Ovary (tissue), 9 donors: ENCODE measurements around the gene ABCA4. TPM values are rescaled to one million over a fixed set of nuclear protein-coding genes. Genes with fewer than 3 reads are reported as not detected.

Source experiments
- DNase-seq, 5 donors: peaks; one replicate each; pipeline ENCODE4 v3.0.0-alpha.2; 2019 to 2020
- H3K27ac ChIP-seq, 2 donors: fragments of 200-600 bp; one replicate each; pipeline versions ENCODE4 v1.5.1 to v1.8.0; 2019 to 2022
- H3K27me3 ChIP-seq: fragments of 200-600 bp; one replicate; pipeline ENCODE4 v1.8.0; 2022
- H3K36me3 ChIP-seq: fragments of 200-600 bp; sonication (generic); one replicate; pipeline ENCODE4 v1.5.1; 2019
- H3K4me1 ChIP-seq: one replicate; pipeline ENCODE4 v1.8.1; 2013; ENCODE audit warnings: mild to moderate bottlenecking, moderate library complexity; ENCODE audit not compliant: insufficient read depth
- H3K4me3 ChIP-seq: fragments of 200-600 bp; sonication (generic); one replicate; pipeline ENCODE4 v1.5.1; 2017
- H3K9me3 ChIP-seq, 2 donors: fragments of 200-600 bp in 1 of 2; sonication (generic) in 1 of 2; one replicate each; pipeline versions ENCODE4 v1.5.1 to v1.8.1; 2013 to 2019; ENCODE audit warnings: mild to moderate bottlenecking in 1 of 2, moderate library complexity in 1 of 2
- EP300 ChIP-seq: sonication (generic); formaldehyde crosslinking; IDR thresholded peaks from one replicate; pipeline ENCODE4 v1.6.1; 2017; ENCODE audit warnings: antibody characterized with exemption
- POLR2A ChIP-seq: fragments of 450-650 bp; IDR thresholded peaks from one replicate; pipeline ENCODE4 v1.6.1; 2017; ENCODE audit warnings: antibody characterized with exemption, mild to moderate bottlenecking, moderate library complexity
- WGBS, 3 donors: extraction: QIAGEN DNeasy Blood & Tissue Kit in 1 of 3; methylation state at CpG; one replicate each; pipeline versions ENCODE4 v1.1.5 to v1.1.7; 2013 to 2017; 5-methylcytosine and 5-hydroxymethylcytosine counted together
- intact Hi-C, 4 donors: fragments of 100-400 bp; cut with DNase I; formaldehyde crosslinking; loops; one replicate each; pipeline versions ENCODE4 v1.11.0 to v1.15.1; 2022 to 2023
- polyA plus RNA-seq, 2 donors: library from polyadenylated mRNA; stranded (reverse); fragments of 200-250 nt in 1 of 2; fragments of 350-450 nt in 1 of 2; fragmentation: Illumina TruSeq in 1 of 2; extraction: RNeasy Lipid Tissue Mini Kit (QIAGEN cat#74804) in 1 of 2; gene quantifications; one replicate each; pipeline ENCODE4 v1.2.3, GENCODE V29; 2013 to 2014
- total RNA-seq, 7 donors: library from RNA; depleted of rRNA in 2 of 7; stranded (reverse); fragments of >200 nt in 2 of 7; fragmentation: NEBNext Ultra II Directional in 3 of 7; extraction: Animal tissue kit (Norgen Biotek cat#: 25700) in 3 of 7; gene quantifications; one replicate each; pipeline versions ENCODE4 v1.1.0 to v1.2.4, GENCODE V29; 2016 to 2023
- TF ChIP-seq, protein P1 (sequence below), 3 donors: fragments of 450-650 bp in 2 of 3; fragments of 200-600 bp in 1 of 3; IDR thresholded peaks; one replicate each; pipeline versions ENCODE4 v1.5.1 to v1.8.0; 2016 to 2022; ENCODE audit warnings: antibody characterized with exemption in 3 of 3, mild to moderate bottlenecking in 1 of 3
- donor health status: DM: no; HTN: no; CAD: no; lungs with moderate emphysema.
- donor health status: DM: no; HTN: no; CAD: no.
- donor health status: Bipolar disorder and iron deficiency.
- donor health status: DM: yes; HTN: yes; CAD: no.
- donor health status: DM: no; HTN: no; CAD: no.
- donor health status: DM: yes; HTN: yes; CAD: no.

The ABCA4 gene
- total and polyA plus RNA-seq, 9 donors: 0.12 to 3.1 (median 0.35) TPM

DNA sequence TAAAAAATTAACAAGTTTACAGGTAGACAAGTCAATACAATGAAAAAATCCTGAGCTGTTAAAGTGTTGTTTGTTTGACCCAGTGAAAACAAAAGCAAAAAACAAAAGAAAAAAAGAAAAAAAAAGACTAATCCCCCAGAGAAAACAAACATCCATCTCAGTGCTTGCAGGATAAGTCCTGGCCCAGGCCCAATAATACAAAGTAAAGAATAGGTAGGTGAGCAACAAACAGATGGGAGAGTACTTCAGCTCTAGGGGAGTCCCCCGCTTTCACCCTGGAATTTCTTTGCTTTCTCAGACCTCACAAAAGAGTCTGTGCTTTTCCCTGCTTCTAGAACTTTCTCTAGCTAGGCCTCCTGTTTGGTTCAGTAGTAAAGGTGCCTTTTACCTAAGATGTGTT is 70.3 kb downstream of the ABCA4 start:
- Histone ChIP-seq H3K27me3 (no peaks in the 10 kb centered on the region), H3K4me1 (no peaks in the 10 kb centered on the region), H3K4me3 (no peak overlapping the region), H3K36me3 (no peaks in the 10 kb centered on the region), H3K27ac (no peak overlapping the region), H3K9me3 (no peaks in the 10 kb centered on the region)
- WGBS, 3 donors: 96 to 97% (median 97%) methylated on average over 1 of the region's 1 CpG
- TF ChIP-seq POLR2A: no peak
- TF ChIP-seq EP300: no peak
- TF ChIP-seq, protein P1, sequence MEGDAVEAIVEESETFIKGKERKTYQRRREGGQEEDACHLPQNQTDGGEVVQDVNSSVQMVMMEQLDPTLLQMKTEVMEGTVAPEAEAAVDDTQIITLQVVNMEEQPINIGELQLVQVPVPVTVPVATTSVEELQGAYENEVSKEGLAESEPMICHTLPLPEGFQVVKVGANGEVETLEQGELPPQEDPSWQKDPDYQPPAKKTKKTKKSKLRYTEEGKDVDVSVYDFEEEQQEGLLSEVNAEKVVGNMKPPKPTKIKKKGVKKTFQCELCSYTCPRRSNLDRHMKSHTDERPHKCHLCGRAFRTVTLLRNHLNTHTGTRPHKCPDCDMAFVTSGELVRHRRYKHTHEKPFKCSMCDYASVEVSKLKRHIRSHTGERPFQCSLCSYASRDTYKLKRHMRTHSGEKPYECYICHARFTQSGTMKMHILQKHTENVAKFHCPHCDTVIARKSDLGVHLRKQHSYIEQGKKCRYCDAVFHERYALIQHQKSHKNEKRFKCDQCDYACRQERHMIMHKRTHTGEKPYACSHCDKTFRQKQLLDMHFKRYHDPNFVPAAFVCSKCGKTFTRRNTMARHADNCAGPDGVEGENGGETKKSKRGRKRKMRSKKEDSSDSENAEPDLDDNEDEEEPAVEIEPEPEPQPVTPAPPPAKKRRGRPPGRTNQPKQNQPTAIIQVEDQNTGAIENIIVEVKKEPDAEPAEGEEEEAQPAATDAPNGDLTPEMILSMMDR (IDR thresholded peaks at IDR 0.05): no peak
- DNase-seq: no peak
- intact Hi-C loops: no loop called here

DNA sequence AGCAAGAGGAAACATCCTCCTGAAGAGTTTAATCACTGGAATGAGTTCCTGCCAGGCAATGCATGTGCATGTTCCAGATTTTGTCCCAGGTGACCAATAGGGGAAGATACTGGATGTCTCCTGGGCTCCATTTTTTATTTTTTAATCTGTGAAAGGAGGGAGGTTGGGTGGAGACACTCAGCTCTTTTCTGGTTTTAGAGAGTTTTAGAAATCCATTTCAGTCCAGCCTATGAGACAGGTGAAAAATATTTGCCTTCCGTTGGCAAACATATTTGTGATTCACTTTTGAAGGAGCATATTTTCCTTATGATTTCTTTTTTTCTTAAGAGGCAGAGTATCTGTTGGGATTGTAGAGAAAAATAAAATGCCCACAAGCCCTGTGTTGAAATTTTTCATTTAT is 70.7 kb downstream of the ABCA4 start:
- no peaks in the 10 kb centered on the region for H3K4me1 ChIP-seq
- H3K27ac ChIP-seq: no peak overlapping the region
- WGBS, 3 donors: 43 to 60% (median 51%) methylated on average over 1 of the region's 1 CpG

DNA sequence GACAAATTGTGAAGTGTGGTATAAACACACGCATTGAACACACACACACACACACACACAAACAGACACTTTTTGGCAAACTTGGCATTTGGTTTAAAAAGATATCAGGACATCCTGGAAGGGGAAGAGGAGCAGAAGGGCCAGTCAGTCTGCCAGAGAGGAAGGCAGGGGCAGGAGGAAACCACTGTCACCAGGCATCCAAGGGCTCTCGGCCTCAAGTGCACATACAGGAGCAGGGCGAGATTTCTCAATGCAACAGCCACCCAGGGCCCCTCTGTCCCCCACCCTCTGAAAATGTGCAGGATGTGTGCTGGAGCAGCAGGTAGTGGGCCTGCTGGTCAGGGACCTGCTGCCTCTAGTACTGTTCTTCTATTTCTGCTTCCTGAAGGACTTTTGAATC is 71.2 kb downstream of the ABCA4 start:
- intact Hi-C loops: loop anchor here in 1 of 4 donors (5.0 kb wide), 1 partner anchor 288 kb away; no protein-coding TSS in a partner anchor
- Histone ChIP-seq H3K4me3 (no peak overlapping the region), H3K9me3 (no peaks in the 10 kb centered on the region), H3K27ac (no peak overlapping the region), H3K4me1 (no peaks in the 10 kb centered on the region), H3K27me3 (no peaks in the 10 kb centered on the region), H3K36me3 (no peaks in the 10 kb centered on the region)
- DNase-seq: no peak
- TF ChIP-seq POLR2A (no peak), EP300 (no peak)
- TF ChIP-seq, protein P1 (IDR thresholded peaks at IDR 0.05): no peak
- WGBS, 3 donors: 73 to 93% (median 89%) methylated on average over 3 of the region's 3 CpGs

More for the DNA sequence above, 70.7 kb downstream of the ABCA4 start:
- TF ChIP-seq EP300: no peak
- TF ChIP-seq POLR2A: no peak
- TF ChIP-seq, protein P1 (IDR thresholded peaks at IDR 0.05): no peak
- H3K9me3 ChIP-seq: no peaks in the 10 kb centered on the region
- H3K36me3 ChIP-seq: no peaks in the 10 kb centered on the region
- no peaks in the 10 kb centered on the region for H3K27me3 ChIP-seq
- intact Hi-C loops: no loop called here
- DNase-seq: no peak
- H3K4me3 ChIP-seq: no peak overlapping the region

DNA sequence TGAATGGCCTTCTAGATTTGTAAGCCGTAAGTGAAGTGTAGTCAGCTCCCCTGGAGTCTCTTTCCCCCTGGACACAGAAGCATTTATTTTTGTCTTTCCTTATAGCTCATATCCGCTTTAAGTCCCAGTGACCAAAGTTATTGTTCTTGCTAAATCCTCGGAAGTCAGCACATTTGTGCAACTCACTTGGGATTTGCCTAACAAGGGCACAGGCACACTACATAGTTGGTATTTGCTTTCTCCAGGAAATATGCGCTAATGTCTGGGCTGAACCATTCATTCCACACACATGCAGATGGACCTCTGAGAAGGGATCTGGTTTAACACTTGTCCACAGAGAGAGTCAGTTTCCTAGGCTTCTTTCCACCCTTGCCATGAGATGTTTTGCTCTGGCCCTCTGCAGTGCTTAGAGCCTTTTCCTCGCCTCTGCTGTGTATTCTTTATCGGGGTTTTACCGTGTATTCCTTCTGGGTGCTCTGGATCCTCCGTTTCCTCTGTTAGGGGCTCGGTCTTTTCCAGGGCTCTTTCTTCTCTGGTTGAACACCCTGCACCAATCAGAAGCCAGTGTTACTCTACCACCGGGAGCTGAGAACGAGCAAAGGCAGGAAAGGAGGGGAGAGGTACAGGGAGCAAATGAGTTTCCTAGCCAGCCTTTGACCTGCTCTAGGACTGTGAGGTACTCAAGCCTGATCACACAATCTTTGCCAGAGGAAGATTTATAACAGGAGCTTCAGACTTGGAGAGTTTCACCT is 72.4 kb downstream of the ABCA4 start:
- Histone ChIP-seq H3K9me3 (no peaks in the 10 kb centered on the region), H3K4me3 (no peak overlapping the region), H3K27me3 (no peaks in the 10 kb centered on the region), H3K36me3 (no peaks in the 10 kb centered on the region), H3K4me1 (peaks cover 2% of the 10 kb centered on the region), H3K27ac (no peak overlapping the region)
- TF ChIP-seq, protein P1 (IDR thresholded peaks at IDR 0.05): no peak
- TF ChIP-seq EP300 (no peak), POLR2A (no peak)
- intact Hi-C loops: loop anchor here in 1 of 4 donors (5.0 kb wide), 1 partner anchor 289 kb away; no protein-coding TSS in a partner anchor
- 79 to 84% (median 83%) methylated on average over 11 of the region's 11 CpGs for WGBS, 3 donors
- no peak for DNase-seq
